NCI-H1694 treated with DMSO at 0.1 percent for 48 hours (cell line): ENCODE results near the gene ANKRD13B.

Experiments used
- DNase-seq: peaks from one replicate; lab custom pipeline; 2025; lab: John Stamatoyannopoulos, UW

Gene ANKRD13B

GRCh38 chr17:29568331-29569244 lies 24.3 kb upstream of the ANKRD13B start, which contains the start of gene TP53I13:
TP53I13 (plus strand) TSS chr17:29568701; CDS start chr17:29568759, 58 bp downstream.
- DNase-seq: peak; percentile 82

GRCh38 chr17:29569245-29569950 lies 23.5 kb upstream of the ANKRD13B start:
- peak; percentile 22 for DNase-seq

GRCh38 chr17:29570521-29570920 lies 22.4 kb upstream of the ANKRD13B start:
- no peak for DNase-seq

GRCh38 chr17:29571486-29571882 lies 21.4 kb upstream of the ANKRD13B start:
- no peak for DNase-seq

- DNase-seq: no peak
These were observed 20.9 kb upstream of the ANKRD13B start for GRCh38 chr17:29571883-29572681.

GRCh38 chr17:29572691-29573557 lies 20.0 kb upstream of the ANKRD13B start:
- no peak for DNase-seq

- DNase-seq: no peak
These were observed 19.4 kb upstream of the ANKRD13B start for GRCh38 chr17:29573558-29573869.

GRCh38 chr17:29573871-29574731 lies 18.8 kb upstream of the ANKRD13B start:
- DNase-seq: no peak

- no peak for DNase-seq
These were observed 18.0 kb upstream of the ANKRD13B start for GRCh38 chr17:29574732-29575510.

GRCh38 chr17:29575511-29576213 lies 17.3 kb upstream of the ANKRD13B start:
- DNase-seq: no peak

GRCh38 chr17:29576214-29577000 lies 16.5 kb upstream of the ANKRD13B start:
- no peak for DNase-seq

- DNase-seq: no peak
These were observed 15.9 kb upstream of the ANKRD13B start for GRCh38 chr17:29577001-29577370.

- DNase-seq: peak; percentile 23
These were observed 15.3 kb upstream of the ANKRD13B start for GRCh38 chr17:29577385-29578211.

GRCh38 chr17:29578626-29579485 lies 14.1 kb upstream of the ANKRD13B start:
- no peak for DNase-seq

- DNase-seq: peak; percentile 90
These were observed 12.8 kb upstream of the ANKRD13B start for GRCh38 chr17:29579866-29580771.
